SK-N-SH treated with all-trans-retinoic acid at 6 μM for 48 hours (cell line): Measurements from ENCODE around the gene ZCCHC2.

Experiments used
- CSDC2 ChIP-seq: fragments of 250-450 bp; sonication (Bioruptor Pico); IDR thresholded peaks from 2 replicates; pipeline ENCODE4 v1.5.0; 2020; ENCODE audit warnings: mild to moderate bottlenecking, moderate library complexity
- RARB ChIP-seq: fragments of 250-450 bp; sonication (Bioruptor Pico); IDR thresholded peaks from 2 replicates; pipeline ENCODE4 v1.8.0; 2021; ENCODE audit warnings: mild to moderate bottlenecking, moderate library complexity
- ZC3H10 ChIP-seq: fragments of 250-450 bp; sonication (Bioruptor Pico); IDR thresholded peaks from 2 replicates; pipeline ENCODE4 v1.5.1; 2021; ENCODE audit warnings: mild to moderate bottlenecking, moderate library complexity

DNA sequence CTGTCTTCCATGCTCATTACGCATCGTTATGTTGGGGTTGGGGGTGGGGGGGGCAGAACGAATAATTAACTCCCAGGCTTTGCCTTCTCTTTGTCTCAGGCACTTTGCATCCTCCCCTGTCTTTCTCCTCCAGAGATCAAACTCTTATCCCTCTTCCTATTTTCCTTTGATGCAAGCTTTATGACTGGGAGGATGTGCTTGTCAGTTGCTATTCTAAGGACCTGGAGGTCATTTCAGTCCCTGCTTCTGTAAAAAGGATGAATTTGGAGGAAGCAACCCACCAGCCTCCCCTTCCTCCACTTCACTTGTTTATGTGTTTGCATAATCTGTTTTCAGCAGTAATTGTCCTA, 87.5 kb downstream of the ZCCHC2 start:
- TF ChIP-seq ZC3H10 (CRISPR knock-in tag) (no peak), CSDC2 (CRISPR knock-in tag) (no peak), RARB (no peak)
